Mesothelial cell of epicardium (in vitro differentiated cells): ENCODE measurements around the gene CDC25A. TPM values are rescaled to one million over a fixed set of nuclear protein-coding genes. Genes with fewer than 3 reads are reported as not detected.

Experiments used
- DNase-seq, 2 experiments: peaks; one replicate each; pipeline ENCODE4 v3.0.0; 2021; ENCODE audit warnings: low spot score in 2 of 2; ENCODE audit not compliant: unreplicated experiment in 2 of 2
- H3K27ac Mint-ChIP-seq: 2 replicates; pipeline ENCODE4 v1.8.0; 2021; ENCODE audit warnings: mixed read lengths
- H3K27me3 Mint-ChIP-seq: 2 replicates; pipeline ENCODE4 v1.8.0; 2021; ENCODE audit warnings: low read depth, mixed read lengths
- H3K36me3 Mint-ChIP-seq: 2 replicates; pipeline ENCODE4 v1.8.0; 2021; ENCODE audit warnings: mixed read lengths
- H3K4me1 Mint-ChIP-seq: 2 replicates; pipeline ENCODE4 v1.8.0; 2021; ENCODE audit warnings: mixed read lengths
- H3K4me3 Mint-ChIP-seq: 2 replicates; pipeline ENCODE4 v1.8.0; 2021; ENCODE audit warnings: mild to moderate bottlenecking, moderate library complexity, mixed read lengths
- H3K9me3 Mint-ChIP-seq: 2 replicates; pipeline ENCODE4 v1.8.0; 2021; ENCODE audit warnings: mixed read lengths
- total RNA-seq: library from RNA; stranded (reverse); gene quantifications from 3 replicates; pipeline ENCODE4 v1.2.1, GENCODE V29; 2021
- TF ChIP-seq, protein P1 (sequence below): fragments of 200-600 bp; sonication (generic); IDR thresholded peaks from one replicate; pipeline ENCODE4 v1.5.0; 2021; ENCODE audit warnings: antibody characterized with exemption; ENCODE audit not compliant: unreplicated experiment

Gene CDC25A
- total RNA-seq, 1 donor from 2014 or later, result 12.1 TPM

- H3K36me3 Mint-ChIP-seq, result no peaks in the 10 kb centered on the region
- peaks cover 14% of the 10 kb centered on the region for H3K4me1 Mint-ChIP-seq
- H3K27ac Mint-ChIP-seq, result peak overlapping the region; percentile 91
- DNase-seq, result no peak
- H3K27me3 Mint-ChIP-seq, result no peaks in the 10 kb centered on the region
- TF ChIP-seq, protein P1, sequence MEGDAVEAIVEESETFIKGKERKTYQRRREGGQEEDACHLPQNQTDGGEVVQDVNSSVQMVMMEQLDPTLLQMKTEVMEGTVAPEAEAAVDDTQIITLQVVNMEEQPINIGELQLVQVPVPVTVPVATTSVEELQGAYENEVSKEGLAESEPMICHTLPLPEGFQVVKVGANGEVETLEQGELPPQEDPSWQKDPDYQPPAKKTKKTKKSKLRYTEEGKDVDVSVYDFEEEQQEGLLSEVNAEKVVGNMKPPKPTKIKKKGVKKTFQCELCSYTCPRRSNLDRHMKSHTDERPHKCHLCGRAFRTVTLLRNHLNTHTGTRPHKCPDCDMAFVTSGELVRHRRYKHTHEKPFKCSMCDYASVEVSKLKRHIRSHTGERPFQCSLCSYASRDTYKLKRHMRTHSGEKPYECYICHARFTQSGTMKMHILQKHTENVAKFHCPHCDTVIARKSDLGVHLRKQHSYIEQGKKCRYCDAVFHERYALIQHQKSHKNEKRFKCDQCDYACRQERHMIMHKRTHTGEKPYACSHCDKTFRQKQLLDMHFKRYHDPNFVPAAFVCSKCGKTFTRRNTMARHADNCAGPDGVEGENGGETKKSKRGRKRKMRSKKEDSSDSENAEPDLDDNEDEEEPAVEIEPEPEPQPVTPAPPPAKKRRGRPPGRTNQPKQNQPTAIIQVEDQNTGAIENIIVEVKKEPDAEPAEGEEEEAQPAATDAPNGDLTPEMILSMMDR, result no peak
- no peaks in the 10 kb centered on the region for H3K9me3 Mint-ChIP-seq
- H3K4me3 Mint-ChIP-seq, result no peak overlapping the region
These were observed 58.3 kb downstream of the CDC25A start for GRCh38 chr3:48129921-48130320.

GRCh38 chr3:48128774-48129173 is 59.4 kb downstream of the CDC25A start:
- Mint-ChIP-seq H3K9me3 (no peaks in the 10 kb centered on the region), H3K36me3 (no peaks in the 10 kb centered on the region), H3K4me3 (no peak overlapping the region), H3K27ac (no peak overlapping the region), H3K4me1 (peaks cover 14% of the 10 kb centered on the region), H3K27me3 (no peaks in the 10 kb centered on the region)
- DNase-seq, result no peak
- TF ChIP-seq, protein P1, result no peak

GRCh38 chr3:48125886-48126622 is 62.2 kb downstream of the CDC25A start:
- TF ChIP-seq, protein P1, result no peak
- Mint-ChIP-seq H3K36me3 (no peaks in the 10 kb centered on the region), H3K4me3 (no peak overlapping the region), H3K27me3 (no peaks in the 10 kb centered on the region), H3K4me1 (peaks cover 13% of the 10 kb centered on the region), H3K27ac (no peak overlapping the region), H3K9me3 (no peaks in the 10 kb centered on the region)
- no peak for DNase-seq

DNA sequence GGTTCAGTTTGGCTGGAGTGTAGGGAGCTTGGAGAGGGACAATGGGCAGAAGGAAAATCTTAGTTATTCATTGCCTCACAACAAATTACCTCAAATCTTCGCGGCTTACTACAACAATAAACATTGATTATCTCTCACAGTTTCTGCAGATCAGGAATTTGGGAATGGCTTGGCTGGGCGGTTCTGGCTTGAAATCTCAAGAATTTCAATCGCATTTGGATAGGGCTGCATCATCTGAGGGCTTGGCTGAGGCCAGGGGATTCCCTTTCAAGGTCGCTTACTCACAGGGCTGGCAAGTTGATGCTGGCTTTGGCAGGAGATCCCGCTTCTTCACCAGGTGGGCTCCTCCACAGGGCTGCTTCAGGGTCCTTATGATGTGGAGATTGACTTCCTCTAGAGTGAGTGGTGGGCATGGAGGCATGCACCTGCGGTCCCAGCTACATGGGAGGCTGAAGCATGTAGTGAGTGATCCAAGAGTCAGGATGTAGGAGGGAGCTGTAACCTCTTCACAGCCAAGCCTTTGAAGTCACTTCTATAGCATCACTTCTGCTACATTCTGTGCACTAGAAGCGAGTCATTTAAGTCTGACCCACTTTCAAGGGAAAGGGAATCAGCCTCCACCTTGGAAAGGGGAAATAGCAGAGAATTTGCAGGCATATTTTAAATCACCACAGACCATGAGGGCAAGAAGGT is 63.1 kb downstream of the CDC25A start:
- peaks cover 4% of the 10 kb centered on the region for H3K4me1 Mint-ChIP-seq
- no peaks in the 10 kb centered on the region for H3K9me3 Mint-ChIP-seq
- H3K36me3 Mint-ChIP-seq, result no peaks in the 10 kb centered on the region
- no peak for DNase-seq
- H3K27me3 Mint-ChIP-seq, result no peaks in the 10 kb centered on the region
- no peak overlapping the region for H3K4me3 Mint-ChIP-seq
- TF ChIP-seq, protein P1, result no peak
- no peak overlapping the region for H3K27ac Mint-ChIP-seq

DNA sequence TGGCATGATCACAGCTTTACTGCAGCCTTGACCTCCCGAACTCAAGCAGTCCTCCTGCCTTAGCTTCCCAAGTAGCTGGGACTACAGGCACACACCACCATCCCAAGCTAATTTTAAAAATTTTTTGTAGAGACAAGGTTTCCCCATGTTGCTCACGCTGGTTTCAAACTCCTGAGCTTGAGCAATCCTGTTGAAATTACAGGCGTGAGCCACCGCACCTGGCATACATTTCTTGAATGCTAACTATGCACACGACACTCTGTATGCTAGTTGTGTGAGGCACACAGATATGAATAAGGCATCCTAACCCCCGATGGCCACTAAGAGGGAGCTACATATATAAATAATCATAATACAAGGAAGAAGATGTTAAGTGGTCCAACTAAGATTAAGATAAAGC is 64.9 kb downstream of the CDC25A start:
- no peaks in the 10 kb centered on the region for H3K4me1 Mint-ChIP-seq
- no peak overlapping the region for H3K27ac Mint-ChIP-seq
- H3K36me3 Mint-ChIP-seq, result no peaks in the 10 kb centered on the region
- no peaks in the 10 kb centered on the region for H3K9me3 Mint-ChIP-seq
- DNase-seq, result no peak
- TF ChIP-seq, protein P1, result no peak
- H3K4me3 Mint-ChIP-seq, result no peak overlapping the region
- no peaks in the 10 kb centered on the region for H3K27me3 Mint-ChIP-seq
